NCI-H82 treated with DMSO at 0.1 percent for 48 hours (cell line): ENCODE data around the gene GMFB.

Source experiments
- DNase-seq: peaks from one replicate; lab custom pipeline; 2025; ENCODE audit not compliant: unreplicated experiment; lab: John Stamatoyannopoulos, UW

The GMFB gene

GRCh38 chr14:54488646-54489317 is at the start of gene GMFB:
Gene GMFB, minus strand, starts transcription at chr14:54488980. Its CDS starts 53 bp downstream, at chr14:54488927.
- peak; percentile 42 for DNase-seq

- DNase-seq, result no peak
Measured at GRCh38 chr14:54538055-54538454, 49.3 kb upstream of the GMFB start.

GRCh38 chr14:54537651-54538050 is 48.9 kb upstream of the GMFB start:
- no peak for DNase-seq

GRCh38 chr14:54535646-54536045 is 46.9 kb upstream of the GMFB start:
- no peak for DNase-seq

- no peak for DNase-seq
Measured at GRCh38 chr14:54535126-54535525, 46.3 kb upstream of the GMFB start.

- DNase-seq, result no peak
Measured at GRCh38 chr14:54533100-54533499, 44.3 kb upstream of the GMFB start.

GRCh38 chr14:54532111-54533012 is 43.6 kb upstream of the GMFB start:
- DNase-seq, result no peak

- no peak for DNase-seq
Measured at GRCh38 chr14:54529811-54530210, 41.0 kb upstream of the GMFB start.

- DNase-seq, result no peak
Measured at GRCh38 chr14:54528973-54529372, 40.2 kb upstream of the GMFB start.

GRCh38 chr14:54524410-54524809 is 35.6 kb upstream of the GMFB start:
- no peak for DNase-seq

GRCh38 chr14:54516709-54517108 is 27.9 kb upstream of the GMFB start:
- DNase-seq, result no peak

GRCh38 chr14:54515670-54516069 is 26.9 kb upstream of the GMFB start:
- DNase-seq, result no peak

GRCh38 chr14:54512393-54512792 is 23.6 kb upstream of the GMFB start:
- no peak for DNase-seq

- DNase-seq, result peak; percentile 86
Measured at GRCh38 chr14:54509546-54510501, 21.0 kb upstream of the GMFB start, which contains the start of gene CGRRF1. Gene CGRRF1, plus strand, starts transcription at chr14:54509906. Its CDS starts 54 bp downstream, at chr14:54509960.

- no peak for DNase-seq
Measured at GRCh38 chr14:54503486-54503885, 14.7 kb upstream of the GMFB start.

- no peak for DNase-seq
Measured at GRCh38 chr14:54502602-54503001, 13.8 kb upstream of the GMFB start.

GRCh38 chr14:54501480-54501879 is 12.7 kb upstream of the GMFB start:
- DNase-seq, result no peak

GRCh38 chr14:54500744-54501143 is 12.0 kb upstream of the GMFB start:
- no peak for DNase-seq

GRCh38 chr14:54498579-54498978 is 9.8 kb upstream of the GMFB start:
- DNase-seq, result no peak

- DNase-seq, result no peak
Measured at GRCh38 chr14:54498095-54498531, 9.3 kb upstream of the GMFB start.

- no peak for DNase-seq
Measured at GRCh38 chr14:54497224-54497623, 8.4 kb upstream of the GMFB start.
